Skin epidermis (tissue), 12 donors: ENCODE data around the gene SPSB3.

ENCODE experiments used
- H3K27ac ChIP-seq, 21 experiments: fragments of 200-600 bp; sonication (generic) in 11 of 21; one replicate each; pipeline ENCODE4 v1.5.0; 2020; ENCODE audit warnings: mild to moderate bottlenecking in 3 of 21, inconsistent platforms in 2 of 21, moderate library complexity in 2 of 21
- H3K4me3 ChIP-seq, 7 experiments: fragments of 200-600 bp; sonication (generic) in 2 of 7; one replicate each; pipeline ENCODE4 v1.5.0; 2020; ENCODE audit warnings: inconsistent platforms in 2 of 7, mild to moderate bottlenecking in 2 of 7, moderate library complexity in 1 of 7

The SPSB3 gene

GRCh38 chr16:1782408-1783264, at the start of gene SPSB3, which contains the start of gene NUBP2:
Gene SPSB3, minus strand, starts transcription at chr16:1782571. Its CDS starts 1,088 bp downstream, at chr16:1781483.
Gene NUBP2, plus strand, starts transcription at chr16:1782960. Its CDS starts 61 bp downstream, at chr16:1783021.
- Histone ChIP-seq H3K27ac (peak within 1 kb of the TSS; percentile 80 to 93 (median 87)), H3K4me3 (peak within 1 kb of the TSS; percentile 75 to 99 (median 96))

GRCh38 chr16:1831186-1832075, 49.1 kb upstream of the SPSB3 start:
- Histone ChIP-seq H3K27ac (no peak overlapping the region), H3K4me3 (no peak overlapping the region)

- Histone ChIP-seq H3K4me3 (no peak overlapping the region), H3K27ac (no peak overlapping the region)
Measured at GRCh38 chr16:1830213-1830612, 47.8 kb upstream of the SPSB3 start.

GRCh38 chr16:1828645-1829410, 46.5 kb upstream of the SPSB3 start:
- H3K27ac ChIP-seq, result no peak overlapping the region
- H3K4me3 ChIP-seq, result no peak overlapping the region

- peak within 1 kb of the TSS; percentile 47 to 94 (median 69) for H3K4me3 ChIP-seq
- peak within 1 kb of the TSS; percentile 56 to 87 (median 78) for H3K27ac ChIP-seq
Measured at GRCh38 chr16:1826691-1827573, 44.6 kb upstream of the SPSB3 start, which contains the start of the genes FAHD1 and HAGH. Gene FAHD1, plus strand, starts transcription at chr16:1827206. Its CDS starts 33 bp downstream, at chr16:1827239. Gene HAGH, minus strand, starts transcription at chr16:1826825. Its CDS starts 38 bp downstream, at chr16:1826787.

- peak overlapping the region; percentile 47 to 94 (median 69) for H3K4me3 ChIP-seq
- peak overlapping the region in 19 of 21 experiments; percentile 25 to 82 (median 68) for H3K27ac ChIP-seq
Measured at GRCh38 chr16:1825864-1826690, 43.7 kb upstream of the SPSB3 start.

GRCh38 chr16:1825381-1825863, 43.1 kb upstream of the SPSB3 start:
- Histone ChIP-seq H3K27ac (peak overlapping the region in 12 of 21 experiments; percentile 34 to 82 (median 76)), H3K4me3 (peak overlapping the region in 6 of 7 experiments; percentile 47 to 94 (median 76))

GRCh38 chr16:1823821-1824220, 41.5 kb upstream of the SPSB3 start:
- H3K4me3 ChIP-seq, result no peak overlapping the region
- H3K27ac ChIP-seq, result no peak overlapping the region

- Histone ChIP-seq H3K4me3 (no peak overlapping the region), H3K27ac (no peak overlapping the region)
Measured at GRCh38 chr16:1822801-1823200, 40.4 kb upstream of the SPSB3 start.

GRCh38 chr16:1821861-1822611, 39.7 kb upstream of the SPSB3 start:
- no peak overlapping the region for H3K4me3 ChIP-seq
- no peak overlapping the region for H3K27ac ChIP-seq

GRCh38 chr16:1820946-1821290, 38.5 kb upstream of the SPSB3 start:
- Histone ChIP-seq H3K27ac (no peak overlapping the region), H3K4me3 (no peak overlapping the region)

- Histone ChIP-seq H3K27ac (no peak overlapping the region), H3K4me3 (no peak overlapping the region)
Measured at GRCh38 chr16:1820096-1820945, 38.0 kb upstream of the SPSB3 start.

GRCh38 chr16:1819611-1820010, 37.2 kb upstream of the SPSB3 start:
- H3K4me3 ChIP-seq, result no peak overlapping the region
- no peak overlapping the region for H3K27ac ChIP-seq

- H3K4me3 ChIP-seq, result no peak overlapping the region
- no peak overlapping the region for H3K27ac ChIP-seq
Measured at GRCh38 chr16:1818873-1819525, 36.6 kb upstream of the SPSB3 start.

GRCh38 chr16:1818204-1818872, 36.0 kb upstream of the SPSB3 start:
- no peak overlapping the region for H3K27ac ChIP-seq
- no peak overlapping the region for H3K4me3 ChIP-seq
